ENCODE data around the gene RRAS2. TPM values are rescaled to one million over a fixed set of nuclear protein-coding genes. Genes with fewer than 3 reads are reported as not detected.
"Not testable (repeated sequence)": the region's sequence is repeated elsewhere in the genome, so short reads cannot be mapped to it uniquely, and the experiment has no call there.

RRAS2 gene
- 10 to 100 TPM; 45.9 to 59.1 (median 55.0) TPM for polyA plus RNA-seq (ENCODE audit: insufficient read length in 4 of 4)

- DNase-seq (ENCODE audit: low read depth in 4 of 4, low spot score in 2 of 4), result peak in 3 of 4 donors; percentile 44 to 65 (median 54)
Observed at GRCh38 chr11:14358729-14359439, at the start of gene RRAS2. Gene RRAS2, minus strand, starts transcription at chr11:14359183. Its CDS starts 313 bp downstream, at chr11:14358870.

- DNase-seq (ENCODE audit: low read depth in 4 of 4, low spot score in 2 of 4), result no peak
Observed at GRCh38 chr11:14408612-14409011, 49.6 kb upstream of the RRAS2 start.

- not testable (repeated sequence) for DNase-seq (ENCODE audit: low read depth in 4 of 4, low spot score in 2 of 4)
Observed at GRCh38 chr11:14406116-14406515, 47.1 kb upstream of the RRAS2 start.

GRCh38 chr11:14403528-14403927 lies 44.5 kb upstream of the RRAS2 start:
- not testable (repeated sequence) for DNase-seq (ENCODE audit: low read depth in 4 of 4, low spot score in 2 of 4)

- DNase-seq (ENCODE audit: low read depth in 4 of 4, low spot score in 2 of 4), result no peak
Observed at GRCh38 chr11:14399087-14399486, 40.1 kb upstream of the RRAS2 start.

GRCh38 chr11:14396273-14396672 lies 37.3 kb upstream of the RRAS2 start:
- no peak for DNase-seq (ENCODE audit: low read depth in 4 of 4, low spot score in 2 of 4)

GRCh38 chr11:14393889-14394288 lies 34.9 kb upstream of the RRAS2 start:
- DNase-seq (ENCODE audit: low read depth in 4 of 4, low spot score in 2 of 4), result no peak

GRCh38 chr11:14393129-14393528 lies 34.1 kb upstream of the RRAS2 start:
- no peak for DNase-seq (ENCODE audit: low read depth in 4 of 4, low spot score in 2 of 4)

- DNase-seq (ENCODE audit: low read depth in 4 of 4, low spot score in 2 of 4), result no peak
Observed at GRCh38 chr11:14390669-14391068, 31.7 kb upstream of the RRAS2 start.

- no peak for DNase-seq (ENCODE audit: low read depth in 4 of 4, low spot score in 2 of 4)
Observed at GRCh38 chr11:14388352-14388751, 29.4 kb upstream of the RRAS2 start.

- peak in 3 of 4 donors; percentile 2 to 34 (median 11) for DNase-seq (ENCODE audit: low read depth in 4 of 4, low spot score in 2 of 4)
Observed at GRCh38 chr11:14386895-14387480, 28.0 kb upstream of the RRAS2 start.

- no peak for DNase-seq (ENCODE audit: low read depth in 4 of 4, low spot score in 2 of 4)
Observed at GRCh38 chr11:14386081-14386480, 27.1 kb upstream of the RRAS2 start.

- no peak for DNase-seq (ENCODE audit: low read depth in 4 of 4, low spot score in 2 of 4)
Observed at GRCh38 chr11:14384338-14384737, 25.4 kb upstream of the RRAS2 start.

GRCh38 chr11:14381968-14382367 lies 23.0 kb upstream of the RRAS2 start:
- no peak for DNase-seq (ENCODE audit: low read depth in 4 of 4, low spot score in 2 of 4)

- peak in 2 of 4 donors; percentile 37 to 52 for DNase-seq (ENCODE audit: low read depth in 4 of 4, low spot score in 2 of 4)
Observed at GRCh38 chr11:14380947-14381561, 22.1 kb upstream of the RRAS2 start.

- DNase-seq (ENCODE audit: low read depth in 4 of 4, low spot score in 2 of 4), result no peak
Observed at GRCh38 chr11:14380125-14380936, 21.3 kb upstream of the RRAS2 start.

- DNase-seq (ENCODE audit: low read depth in 4 of 4, low spot score in 2 of 4), result no peak
Observed at GRCh38 chr11:14378171-14378570, 19.2 kb upstream of the RRAS2 start.

- DNase-seq (ENCODE audit: low read depth in 4 of 4, low spot score in 2 of 4), result no peak
Observed at GRCh38 chr11:14376920-14377319, 17.9 kb upstream of the RRAS2 start.

GRCh38 chr11:14374922-14375830 lies 16.2 kb upstream of the RRAS2 start:
- DNase-seq (ENCODE audit: low read depth in 4 of 4, low spot score in 2 of 4), result no peak

Data from left renal cortex interstitium (tissue), 4 donors.